ENCODE measurements around the gene NUP54.
A peak's percentile ranks its signal among the peaks of the same experiment; 100 is the strongest.

NUP54 gene, protein sequence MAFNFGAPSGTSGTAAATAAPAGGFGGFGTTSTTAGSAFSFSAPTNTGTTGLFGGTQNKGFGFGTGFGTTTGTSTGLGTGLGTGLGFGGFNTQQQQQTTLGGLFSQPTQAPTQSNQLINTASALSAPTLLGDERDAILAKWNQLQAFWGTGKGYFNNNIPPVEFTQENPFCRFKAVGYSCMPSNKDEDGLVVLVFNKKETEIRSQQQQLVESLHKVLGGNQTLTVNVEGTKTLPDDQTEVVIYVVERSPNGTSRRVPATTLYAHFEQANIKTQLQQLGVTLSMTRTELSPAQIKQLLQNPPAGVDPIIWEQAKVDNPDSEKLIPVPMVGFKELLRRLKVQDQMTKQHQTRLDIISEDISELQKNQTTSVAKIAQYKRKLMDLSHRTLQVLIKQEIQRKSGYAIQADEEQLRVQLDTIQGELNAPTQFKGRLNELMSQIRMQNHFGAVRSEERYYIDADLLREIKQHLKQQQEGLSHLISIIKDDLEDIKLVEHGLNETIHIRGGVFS

DNA sequence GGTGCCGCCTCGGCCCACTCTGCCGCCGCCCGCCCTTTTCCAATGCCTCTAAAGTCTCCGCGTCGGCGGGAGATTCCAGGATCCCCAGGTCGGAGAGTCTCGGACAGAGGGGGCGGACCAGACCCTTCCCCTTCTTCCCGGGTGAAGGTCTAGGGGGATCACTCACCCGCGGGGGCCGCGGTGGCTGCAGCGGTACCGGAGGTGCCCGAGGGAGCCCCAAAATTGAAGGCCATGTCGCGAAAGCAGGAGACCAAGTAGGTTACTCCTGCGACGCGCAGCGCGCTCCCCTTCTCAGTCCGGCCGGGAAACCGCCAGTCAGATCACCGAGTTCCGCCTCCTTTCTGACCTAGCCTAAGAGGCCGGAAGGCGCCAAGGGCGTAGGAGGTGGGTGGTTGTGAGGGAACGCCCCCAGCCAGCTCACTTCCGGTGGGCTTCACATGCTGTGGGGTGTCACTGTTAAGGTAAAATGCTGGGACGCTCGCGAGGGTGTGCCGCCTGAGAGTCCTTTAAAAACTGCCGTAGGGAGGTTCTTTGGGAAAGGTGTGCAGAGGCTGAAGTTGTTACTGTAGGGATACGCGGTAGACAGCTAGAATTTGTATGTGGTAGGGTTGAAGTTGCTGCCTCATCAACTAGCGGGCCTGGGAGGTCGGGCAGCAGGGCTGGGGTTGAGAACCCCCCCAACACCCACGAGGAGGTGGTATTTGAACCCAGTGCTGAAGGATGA, at the start of gene NUP54:
Gene NUP54 (minus strand): TSS at position 256 of the 724 bp plus-strand sequence. CDS start 23 bp downstream, at position 233.
- no peaks in the 10 kb centered on the region for H3K9me3 ChIP-seq (ENCODE audit: control insufficient read depth, insufficient read depth, low read length)
- H3K36me3 ChIP-seq (ENCODE audit: insufficient read depth, low read length), result peaks cover 2% of the 10 kb centered on the region; the same call in 1 of the 2 replicates
- H3K9ac ChIP-seq (ENCODE audit: low read depth, low read length), result peak within 1 kb of the TSS; percentile 89
- H3K4me1 ChIP-seq (ENCODE audit: insufficient read depth, low read length), result no peaks in the 10 kb centered on the region

DNA sequence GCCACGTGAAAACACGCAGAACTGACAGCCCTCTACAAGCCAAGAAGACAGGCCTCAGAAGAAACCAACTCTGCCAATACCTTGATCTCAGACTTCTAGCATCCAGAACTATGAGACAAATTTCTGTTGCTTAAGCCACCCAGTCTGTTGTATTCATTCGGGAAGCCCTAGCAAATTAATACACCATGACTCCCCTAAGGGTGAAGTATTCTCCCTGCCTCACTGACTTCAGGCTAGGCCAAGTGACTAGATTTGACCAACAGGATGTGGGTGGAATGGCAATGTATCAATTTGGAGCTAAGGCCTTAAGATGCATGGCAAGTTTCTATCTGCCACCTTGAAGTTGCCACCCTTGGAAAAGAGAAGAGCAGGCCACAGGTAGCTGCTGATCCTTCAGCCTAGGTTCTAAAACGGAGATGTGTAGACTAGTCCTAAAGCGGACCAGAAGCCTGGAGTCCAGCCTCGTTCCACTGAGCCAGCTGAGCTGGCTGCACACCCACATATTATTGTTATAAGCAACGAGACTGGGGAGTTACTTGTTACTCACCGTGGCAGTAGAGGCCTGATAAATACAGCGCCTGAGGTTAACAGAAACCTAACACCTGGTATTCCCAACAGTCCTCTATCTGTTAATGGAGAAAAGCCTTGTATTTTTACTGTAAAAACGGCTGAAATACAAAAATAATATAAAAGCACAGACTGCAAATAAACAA, 49.0 kb upstream of the NUP54 start:
- no peaks in the 10 kb centered on the region; the same call in 1 of the 2 replicates for H3K9me3 ChIP-seq (ENCODE audit: control insufficient read depth, insufficient read depth, low read length)
- peaks cover 6% of the 10 kb centered on the region; the same call in 1 of the 2 replicates for H3K36me3 ChIP-seq (ENCODE audit: insufficient read depth, low read length)
- H3K4me1 ChIP-seq (ENCODE audit: insufficient read depth, low read length), result peaks cover 16% of the 10 kb centered on the region
- H3K9ac ChIP-seq (ENCODE audit: low read depth, low read length), result no peak overlapping the region

DNA sequence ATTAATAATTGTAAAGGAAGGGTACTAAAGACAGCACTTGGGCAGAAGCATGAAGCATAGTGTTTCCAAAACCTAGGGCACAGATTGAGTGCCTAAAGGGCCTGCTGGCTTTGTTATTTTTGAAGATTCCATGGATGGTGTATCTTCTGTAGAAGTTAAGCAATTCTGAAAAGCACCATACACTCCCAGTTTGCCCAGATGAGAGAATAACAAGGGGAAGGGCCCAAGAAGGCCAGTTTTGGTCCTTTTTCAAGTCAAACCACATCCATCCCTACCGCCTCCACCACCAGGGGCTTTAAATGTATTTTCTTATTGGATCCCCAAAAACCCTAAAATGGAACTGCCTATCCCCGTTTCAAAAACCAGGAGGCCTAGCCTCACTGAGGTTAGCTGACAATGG, 48.2 kb upstream of the NUP54 start:
- Histone ChIP-seq H3K9me3 (ENCODE audit: control insufficient read depth, insufficient read depth, low read length) (no peaks in the 10 kb centered on the region; the same call in 1 of the 2 replicates), H3K9ac (ENCODE audit: low read depth, low read length) (no peak overlapping the region), H3K4me1 (ENCODE audit: insufficient read depth, low read length) (peaks cover 16% of the 10 kb centered on the region), H3K36me3 (ENCODE audit: insufficient read depth, low read length) (peaks cover 8% of the 10 kb centered on the region; the same call in 1 of the 2 replicates)

DNA sequence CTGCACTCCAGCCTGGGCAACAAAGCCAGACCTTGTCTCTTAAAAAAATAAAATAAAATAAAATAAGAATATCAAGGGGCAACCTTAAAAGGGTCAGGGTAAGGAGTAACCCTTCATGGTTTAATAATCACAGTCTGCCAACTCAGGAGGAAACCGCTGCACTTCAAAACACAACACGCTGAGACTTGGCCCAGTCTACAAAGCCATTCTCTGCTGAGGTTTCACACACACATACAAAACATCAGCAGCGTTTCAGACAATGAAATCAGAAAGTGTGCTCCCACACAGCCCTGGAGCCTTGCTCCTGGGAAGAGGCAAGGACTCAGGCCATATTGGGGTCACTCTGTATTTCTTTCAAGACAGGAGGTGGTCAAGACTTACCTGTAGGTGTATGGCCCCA, 47.1 kb upstream of the NUP54 start:
- Histone ChIP-seq H3K9me3 (ENCODE audit: control insufficient read depth, insufficient read depth, low read length) (no peaks in the 10 kb centered on the region; the same call in 1 of the 2 replicates), H3K36me3 (ENCODE audit: insufficient read depth, low read length) (peaks cover 8% of the 10 kb centered on the region; the same call in 1 of the 2 replicates), H3K4me1 (ENCODE audit: insufficient read depth, low read length) (peaks cover 10% of the 10 kb centered on the region), H3K9ac (ENCODE audit: low read depth, low read length) (no peak overlapping the region)

DNA sequence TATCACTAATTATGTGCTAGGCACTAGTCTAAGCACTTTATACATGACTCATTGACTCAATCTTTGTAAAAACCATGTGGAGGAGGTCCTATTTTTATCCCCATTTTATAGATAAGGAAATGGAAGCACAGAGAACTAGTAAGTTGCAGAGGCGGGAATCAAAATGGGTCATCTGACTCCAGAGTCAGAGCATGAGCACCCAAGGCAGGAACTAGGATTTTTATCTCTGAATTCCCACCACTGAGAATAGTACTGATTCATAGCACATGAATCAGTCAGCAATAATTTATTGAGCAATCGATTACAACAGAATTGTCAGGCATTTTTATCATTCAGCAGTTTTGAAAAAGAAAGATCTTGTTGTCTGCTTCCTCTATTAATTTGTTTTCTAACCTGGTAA, 46.1 kb upstream of the NUP54 start:
- no peak overlapping the region for H3K9ac ChIP-seq (ENCODE audit: low read depth, low read length)
- no peaks in the 10 kb centered on the region; the same call in 1 of the 2 replicates for H3K9me3 ChIP-seq (ENCODE audit: control insufficient read depth, insufficient read depth, low read length)
- H3K36me3 ChIP-seq (ENCODE audit: insufficient read depth, low read length), result peaks cover 8% of the 10 kb centered on the region; the same call in 1 of the 2 replicates
- H3K4me1 ChIP-seq (ENCODE audit: insufficient read depth, low read length), result peaks cover 10% of the 10 kb centered on the region

DNA sequence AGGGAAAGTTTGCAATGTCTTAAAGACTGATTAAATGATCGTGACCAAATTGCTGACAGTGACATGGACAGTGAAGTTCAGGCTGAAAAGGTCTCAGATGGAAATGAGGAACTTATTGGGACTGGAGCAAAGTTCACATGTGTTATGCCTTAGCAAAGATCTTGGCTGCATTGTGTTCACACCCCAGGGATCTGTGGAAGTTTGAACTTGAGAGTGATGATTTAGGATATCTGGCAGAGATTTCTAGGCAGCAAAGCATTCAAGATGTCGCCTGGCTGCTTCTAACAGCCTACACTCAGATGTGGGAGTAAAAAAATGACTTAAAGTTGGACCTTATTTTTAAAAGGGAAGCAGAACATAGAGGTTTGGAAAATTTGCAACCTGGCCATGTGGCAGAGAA, 44.0 kb upstream of the NUP54 start:
- Histone ChIP-seq H3K9ac (ENCODE audit: low read depth, low read length) (no peak overlapping the region), H3K4me1 (ENCODE audit: insufficient read depth, low read length) (no peaks in the 10 kb centered on the region), H3K36me3 (ENCODE audit: insufficient read depth, low read length) (peaks cover 8% of the 10 kb centered on the region; the same call in 1 of the 2 replicates), H3K9me3 (ENCODE audit: control insufficient read depth, insufficient read depth, low read length) (no peaks in the 10 kb centered on the region; the same call in 1 of the 2 replicates)

DNA sequence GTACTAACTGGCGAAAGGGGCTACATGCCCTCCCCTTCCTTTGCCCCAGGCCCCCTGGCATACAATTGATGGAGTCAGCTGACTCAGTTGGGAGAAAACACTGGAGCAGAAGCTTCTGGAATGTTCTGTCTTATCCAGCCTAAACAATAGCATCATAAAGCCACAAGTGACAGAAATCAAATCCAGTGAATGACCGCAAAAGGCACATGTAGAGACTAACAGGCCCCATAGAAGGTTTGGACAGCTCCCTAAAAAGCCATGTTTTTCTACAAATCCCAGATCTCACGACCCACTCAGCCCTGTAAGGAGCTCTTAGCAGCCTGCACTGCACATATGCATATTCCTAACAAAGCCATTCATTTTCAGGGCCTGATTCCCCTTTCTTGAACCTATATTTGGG, 40.4 kb upstream of the NUP54 start:
- no peaks in the 10 kb centered on the region; the same call in 1 of the 2 replicates for H3K9me3 ChIP-seq (ENCODE audit: control insufficient read depth, insufficient read depth, low read length)
- H3K4me1 ChIP-seq (ENCODE audit: insufficient read depth, low read length), result no peaks in the 10 kb centered on the region
- no peak overlapping the region for H3K9ac ChIP-seq (ENCODE audit: low read depth, low read length)
- H3K36me3 ChIP-seq (ENCODE audit: insufficient read depth, low read length), result peaks cover 4% of the 10 kb centered on the region; the same call in 1 of the 2 replicates

DNA sequence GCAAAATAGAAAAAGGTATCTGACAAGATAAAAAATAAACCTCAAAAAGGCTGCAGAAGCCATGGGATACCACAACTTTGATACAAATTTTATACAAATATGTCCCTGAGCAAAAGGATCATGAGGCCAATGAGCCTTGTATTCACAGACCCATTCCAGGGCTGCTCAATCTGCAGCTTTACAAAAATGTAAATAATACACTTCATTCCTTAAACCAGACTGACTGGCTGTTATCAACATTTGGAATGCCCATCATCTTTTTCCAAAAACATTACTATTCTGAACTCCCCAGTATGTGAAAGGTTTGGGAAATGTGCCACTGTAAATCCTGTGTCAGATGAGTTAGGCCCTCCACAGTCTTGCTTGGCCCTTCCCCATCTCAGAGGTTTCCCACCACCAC, 40.0 kb upstream of the NUP54 start:
- H3K9ac ChIP-seq (ENCODE audit: low read depth, low read length), result no peak overlapping the region
- no peaks in the 10 kb centered on the region for H3K4me1 ChIP-seq (ENCODE audit: insufficient read depth, low read length)
- peaks cover 4% of the 10 kb centered on the region; the same call in 1 of the 2 replicates for H3K36me3 ChIP-seq (ENCODE audit: insufficient read depth, low read length)
- no peaks in the 10 kb centered on the region; the same call in 1 of the 2 replicates for H3K9me3 ChIP-seq (ENCODE audit: control insufficient read depth, insufficient read depth, low read length)

DNA sequence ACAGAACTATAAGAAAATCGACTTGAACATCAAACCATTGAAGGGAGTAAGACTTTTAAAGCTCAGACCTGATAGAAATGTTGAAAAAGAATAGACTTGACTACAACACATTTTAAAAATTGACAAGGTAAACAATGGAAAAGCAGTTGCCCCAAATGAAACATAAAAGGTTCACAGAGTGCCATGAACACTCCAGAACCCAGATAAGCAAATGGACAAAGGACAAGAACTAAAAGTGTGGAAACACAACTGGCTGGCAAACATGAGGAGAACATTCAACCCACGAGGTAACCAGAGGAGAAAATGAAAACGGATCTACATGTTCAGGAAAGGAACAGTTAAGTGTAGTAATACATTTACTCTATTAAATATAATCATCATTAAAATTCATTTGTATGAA, 39.0 kb upstream of the NUP54 start:
- Histone ChIP-seq H3K4me1 (ENCODE audit: insufficient read depth, low read length) (no peaks in the 10 kb centered on the region), H3K9ac (ENCODE audit: low read depth, low read length) (no peak overlapping the region), H3K9me3 (ENCODE audit: control insufficient read depth, insufficient read depth, low read length) (no peaks in the 10 kb centered on the region), H3K36me3 (ENCODE audit: insufficient read depth, low read length) (peaks cover under 1% of the 10 kb centered on the region; the same call in 1 of the 2 replicates)

DNA sequence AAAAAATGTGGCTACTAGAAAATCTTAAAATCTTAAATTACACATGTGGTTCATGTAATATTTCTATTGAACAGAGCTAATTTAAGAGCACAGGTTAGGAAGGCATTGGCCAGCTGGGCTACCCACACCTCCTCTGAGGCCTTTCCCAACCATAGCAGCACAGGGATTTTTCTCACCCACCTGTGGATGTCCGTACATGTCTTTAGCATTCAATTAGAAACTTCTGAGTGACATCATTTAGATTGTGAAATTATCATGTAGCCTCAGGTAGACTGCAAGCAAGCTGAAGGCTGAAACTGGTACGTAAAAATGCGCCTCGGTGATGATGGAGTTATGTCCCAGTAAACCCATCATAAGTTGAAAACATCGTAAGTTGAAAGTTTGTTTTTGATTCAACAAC, 34.3 kb upstream of the NUP54 start:
- H3K9me3 ChIP-seq (ENCODE audit: control insufficient read depth, insufficient read depth, low read length), result no peaks in the 10 kb centered on the region

DNA sequence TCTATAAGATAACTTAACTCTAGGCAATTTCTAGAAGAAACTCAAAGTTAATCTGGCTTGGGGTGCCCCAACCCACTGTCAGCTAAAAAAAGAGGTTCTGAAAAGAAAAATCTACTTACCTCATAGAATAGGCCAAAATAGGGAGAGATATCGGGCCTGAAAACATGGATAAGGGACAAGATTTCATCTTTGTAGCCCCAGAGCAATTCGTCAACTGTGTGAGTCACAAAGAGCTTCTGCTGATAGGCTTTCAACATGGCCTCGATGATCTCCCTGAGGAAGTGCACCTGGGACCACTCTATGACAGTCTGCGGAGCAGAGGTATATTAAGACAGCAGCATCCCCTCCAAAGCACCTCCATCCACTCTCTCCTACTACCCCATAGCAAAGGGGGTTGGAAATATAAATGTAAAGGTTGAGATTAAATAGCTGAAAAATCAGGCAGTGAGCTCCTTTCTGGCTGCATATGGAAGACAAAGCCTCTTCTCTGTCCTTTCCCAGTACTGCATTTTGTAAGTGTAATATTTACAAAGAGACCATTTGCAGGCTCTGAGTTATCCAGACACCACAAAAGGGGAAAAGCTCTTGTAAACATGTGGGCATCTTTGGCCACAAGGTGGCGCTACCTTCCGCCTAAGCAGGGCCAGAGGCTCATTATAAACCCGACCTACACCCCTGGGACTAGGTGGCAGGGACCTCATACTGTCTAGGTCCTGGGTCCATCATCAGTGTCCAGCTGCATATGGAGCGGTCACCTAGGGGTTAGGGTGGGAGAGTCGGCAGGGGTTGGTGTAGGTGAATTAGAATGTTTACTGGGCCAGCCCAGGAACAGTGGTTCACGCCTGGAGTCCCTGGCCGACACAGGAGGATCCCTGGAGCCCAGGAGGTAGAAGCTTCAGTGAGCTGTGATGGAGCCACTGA, 31.5 kb upstream of the NUP54 start:
- H3K36me3 ChIP-seq (ENCODE audit: insufficient read depth, low read length), result no peaks in the 10 kb centered on the region
- H3K9ac ChIP-seq (ENCODE audit: low read depth, low read length), result no peak overlapping the region
- H3K9me3 ChIP-seq (ENCODE audit: control insufficient read depth, insufficient read depth, low read length), result no peaks in the 10 kb centered on the region
- H3K4me1 ChIP-seq (ENCODE audit: insufficient read depth, low read length), result no peaks in the 10 kb centered on the region

More for the DNA sequence above, 34.3 kb upstream of the NUP54 start:
- Histone ChIP-seq H3K4me1 (ENCODE audit: insufficient read depth, low read length) (no peaks in the 10 kb centered on the region), H3K36me3 (ENCODE audit: insufficient read depth, low read length) (no peaks in the 10 kb centered on the region), H3K9ac (ENCODE audit: low read depth, low read length) (no peak overlapping the region)

DNA sequence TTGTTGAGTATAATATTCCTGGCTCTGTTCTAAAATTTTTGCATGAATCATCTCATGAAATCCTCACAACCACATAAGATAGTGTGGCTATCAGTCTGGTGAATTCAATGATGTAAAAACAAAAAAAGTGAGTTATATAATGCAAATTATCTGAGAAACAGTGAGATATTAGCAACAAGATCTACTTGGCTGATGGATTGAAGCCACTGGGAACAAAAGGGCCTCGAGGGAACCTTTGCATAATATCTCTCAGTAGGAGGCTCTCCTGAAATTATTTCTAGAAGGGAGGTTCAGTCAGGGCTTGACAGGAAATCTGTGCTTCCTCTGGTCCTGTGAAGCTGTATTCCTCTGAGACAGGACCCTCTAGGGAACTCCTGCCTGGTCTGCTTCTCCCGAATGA, 30.1 kb upstream of the NUP54 start:
- Histone ChIP-seq H3K9ac (ENCODE audit: low read depth, low read length) (no peak overlapping the region), H3K4me1 (ENCODE audit: insufficient read depth, low read length) (no peaks in the 10 kb centered on the region), H3K36me3 (ENCODE audit: insufficient read depth, low read length) (no peaks in the 10 kb centered on the region), H3K9me3 (ENCODE audit: control insufficient read depth, insufficient read depth, low read length) (no peaks in the 10 kb centered on the region)

DNA sequence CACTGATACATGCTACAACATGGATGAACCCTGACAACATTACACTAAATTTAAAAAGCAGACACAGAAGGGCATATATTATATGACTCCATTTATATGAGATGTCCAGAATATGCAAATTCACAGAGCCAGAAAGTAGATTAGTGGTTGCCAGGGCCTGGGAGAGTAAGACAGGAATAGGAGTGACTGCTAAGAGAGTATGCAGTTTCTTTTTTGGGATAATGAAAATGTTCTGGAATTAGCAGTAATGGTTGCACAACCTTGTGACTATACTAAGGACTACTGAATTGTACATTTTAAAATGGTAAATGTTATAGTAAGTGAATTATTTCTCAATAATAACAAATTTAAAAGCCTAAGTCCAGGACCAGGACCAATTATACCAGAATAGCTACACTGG, 29.5 kb upstream of the NUP54 start:
- no peaks in the 10 kb centered on the region for H3K4me1 ChIP-seq (ENCODE audit: insufficient read depth, low read length)
- no peaks in the 10 kb centered on the region for H3K9me3 ChIP-seq (ENCODE audit: control insufficient read depth, insufficient read depth, low read length)
- no peak overlapping the region for H3K9ac ChIP-seq (ENCODE audit: low read depth, low read length)
- no peaks in the 10 kb centered on the region; the same call in 1 of the 2 replicates for H3K36me3 ChIP-seq (ENCODE audit: insufficient read depth, low read length)
